GM18951 (cell line): ENCODE data around the gene GHRHR.

Experiments
- POLR2A ChIP-seq: IDR thresholded peaks from 4 replicates; pipeline ENCODE4 v1.6.1; 2011; ENCODE audit warnings: mild to moderate bottlenecking; ENCODE audit not compliant: insufficient read length, insufficient read depth; ENCODE audit errors: extremely low read depth
- in situ Hi-C: fragments of 300-500 bp; cut with MboI; formaldehyde crosslinking; loops from one replicate; pipeline ENCODE4 v1.12.0; 2022; ENCODE audit warnings: low sequenced_read_pairs, mixed read lengths, inconsistent platforms; ENCODE audit not compliant: unreplicated experiment

GHRHR gene

DNA sequence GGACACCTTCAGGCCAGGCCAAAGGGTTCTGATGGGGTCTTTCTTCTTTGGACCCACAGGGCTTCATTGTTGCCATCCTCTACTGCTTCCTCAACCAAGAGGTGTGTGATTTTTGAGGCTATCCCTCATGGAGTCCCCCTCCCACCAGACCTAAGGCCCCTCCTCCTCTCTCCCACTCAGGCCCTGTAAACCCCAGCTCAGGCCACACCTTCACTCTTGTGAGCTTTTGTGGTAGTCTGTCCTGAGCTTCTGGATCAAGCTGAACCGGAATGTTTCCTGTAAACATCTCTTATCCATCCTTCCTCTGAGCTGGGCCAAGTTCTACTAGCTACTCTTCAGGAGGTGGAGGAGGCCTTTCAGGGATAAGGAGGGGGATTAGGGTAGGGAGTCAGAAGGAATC is 13.5 kb downstream of the GHRHR start:
- in situ Hi-C loops, result no loop called here
- no peak for TF ChIP-seq POLR2A

DNA sequence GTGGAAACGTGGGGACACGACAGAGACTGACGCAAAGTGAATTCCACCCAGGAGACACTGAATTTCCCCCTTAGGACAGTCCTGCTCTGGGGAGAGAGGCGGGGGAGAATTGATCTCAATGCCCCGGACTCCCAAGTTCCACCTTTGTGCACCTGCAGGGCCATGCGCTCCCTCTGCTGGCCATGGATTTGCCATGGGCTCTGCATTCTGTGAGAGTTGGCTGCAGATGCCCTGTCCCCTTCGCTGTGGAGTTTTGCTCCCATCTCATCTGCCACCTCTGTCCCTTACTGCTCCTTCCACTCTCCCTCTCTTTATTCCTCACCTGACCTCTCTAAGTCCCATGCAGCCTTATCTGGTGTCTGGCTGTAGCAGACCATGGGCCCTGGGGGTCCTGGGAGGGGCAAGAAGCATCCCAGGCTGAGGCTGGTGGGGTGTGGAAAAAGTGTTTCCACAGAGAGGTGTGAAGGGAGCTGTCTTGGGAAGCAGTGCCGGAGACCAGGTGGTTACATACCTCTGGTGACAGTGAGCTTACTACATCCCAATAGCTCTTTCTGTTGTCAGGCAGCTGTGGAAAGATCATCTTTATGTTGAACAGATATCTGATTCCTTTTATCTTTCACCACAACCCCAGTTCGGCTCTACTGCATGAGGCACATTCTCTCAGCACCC is 14.3 kb downstream of the GHRHR start:
- no peak for TF ChIP-seq POLR2A
- in situ Hi-C loops, result no loop called here

DNA sequence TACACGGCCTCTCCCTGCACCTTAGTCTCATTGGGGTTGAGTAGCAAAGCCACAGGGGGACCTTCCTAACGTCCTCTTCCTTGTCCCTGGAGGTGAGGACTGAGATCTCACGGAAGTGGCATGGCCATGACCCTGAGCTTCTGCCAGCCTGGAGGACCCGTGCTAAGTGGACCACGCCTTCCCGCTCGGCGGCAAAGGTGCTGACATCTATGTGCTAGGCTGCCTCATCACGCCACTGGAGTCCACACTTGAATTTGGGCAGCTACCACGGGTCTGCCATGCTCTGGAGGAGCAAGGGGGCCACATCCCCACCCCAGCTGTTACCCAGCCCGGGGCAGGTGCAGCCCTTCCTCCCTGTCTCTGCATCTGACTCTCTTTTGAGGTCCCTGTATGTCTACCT is 15.3 kb downstream of the GHRHR start:
- in situ Hi-C loops, result no loop called here

DNA sequence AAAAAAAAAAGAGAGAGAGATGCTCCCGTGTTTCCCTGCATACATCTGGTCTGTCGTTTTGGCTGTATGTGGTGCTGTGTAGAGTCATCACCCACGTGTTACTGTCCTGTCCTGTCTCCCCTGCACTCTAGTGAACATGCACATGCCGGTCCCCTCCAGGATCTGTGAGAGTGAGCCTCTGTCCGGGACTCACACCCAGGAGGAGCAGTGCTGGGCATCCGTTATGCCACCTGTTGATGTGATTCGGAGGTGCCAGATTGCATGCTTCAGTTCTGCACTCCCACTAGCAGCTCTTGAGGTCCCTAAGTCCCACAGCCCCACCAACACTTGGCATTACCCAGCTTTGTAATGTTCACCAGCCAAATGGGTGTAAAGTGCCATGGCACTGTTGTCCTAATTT is 16.4 kb downstream of the GHRHR start:
- in situ Hi-C loops, result loop anchor here (5.0 to 10.0 kb wide), 2 partner anchors 145 to 178 kb away; no protein-coding TSS in a partner anchor
- no peak for TF ChIP-seq POLR2A

More for the DNA sequence above, 15.3 kb downstream of the GHRHR start:
- no peak for TF ChIP-seq POLR2A

DNA sequence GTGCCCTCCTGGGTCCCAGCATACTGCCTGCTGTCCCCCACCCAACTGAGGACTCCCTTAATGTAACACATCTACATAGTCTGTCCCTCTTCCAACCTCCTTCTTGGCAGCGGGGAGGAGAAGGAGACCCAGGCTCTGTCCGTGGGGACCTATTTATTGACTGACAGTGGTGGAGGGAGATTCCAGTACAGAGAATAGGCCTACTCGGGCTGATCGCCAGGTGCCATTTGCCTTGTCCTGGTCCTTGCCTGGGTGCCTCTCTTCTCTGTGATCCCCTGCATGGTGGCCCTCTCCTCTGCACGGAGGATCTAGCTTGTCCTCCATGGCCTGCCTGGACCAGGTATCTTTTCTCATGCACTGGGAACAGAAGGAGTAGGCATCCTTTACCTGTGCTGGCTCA is 17.0 kb downstream of the GHRHR start:
- in situ Hi-C loops, result loop anchor here (5.0 to 10.0 kb wide), 2 partner anchors 144 to 178 kb away; no protein-coding TSS in a partner anchor

DNA sequence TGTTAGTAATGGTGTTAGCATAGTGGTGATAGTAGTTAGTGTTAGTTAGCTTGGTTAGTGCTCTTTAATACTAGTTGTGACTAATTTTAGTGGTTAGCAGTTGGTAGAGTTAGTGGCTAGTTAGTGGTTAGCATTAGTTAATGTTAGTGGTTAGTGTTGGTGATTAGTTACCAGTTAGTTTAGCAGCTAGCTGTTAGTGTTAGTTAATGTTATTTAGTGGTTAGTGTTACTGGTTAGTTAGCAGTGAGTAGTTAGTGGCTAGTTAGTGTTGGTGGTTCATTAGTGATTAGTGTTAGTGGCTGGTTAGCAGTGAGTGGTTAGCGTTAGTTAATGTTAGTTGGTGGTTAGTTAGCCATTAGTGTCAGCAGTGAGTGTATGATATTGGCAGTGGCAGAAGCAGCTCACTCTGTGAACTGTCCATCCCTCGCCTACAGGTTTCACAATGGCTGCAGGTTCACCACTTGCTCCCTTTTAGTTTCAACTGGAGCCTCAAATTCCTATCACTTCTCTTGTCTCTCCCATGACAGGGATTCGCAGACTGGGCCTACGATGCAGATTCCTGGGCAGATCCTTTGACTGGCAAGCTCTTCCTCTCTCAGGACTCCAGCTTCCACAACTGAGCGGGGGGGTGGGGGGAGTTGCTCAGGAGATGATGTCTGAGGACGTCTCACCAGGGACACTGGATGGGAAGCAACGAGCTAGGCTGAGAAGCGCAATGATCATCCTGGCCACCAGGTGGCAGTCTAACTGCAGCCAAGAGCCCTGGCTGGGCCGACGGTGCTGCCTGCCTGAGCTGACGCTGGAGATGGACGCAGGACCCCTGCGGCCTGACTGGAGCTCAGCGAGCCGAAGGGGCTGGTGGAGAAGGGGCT is 19.5 kb downstream of the GHRHR start:
- in situ Hi-C loops, result loop anchor here (5.0 to 10.0 kb wide), 2 partner anchors 142 to 181 kb away; no protein-coding TSS in a partner anchor

More for the DNA sequence above, 17.0 kb downstream of the GHRHR start:
- TF ChIP-seq POLR2A, result no peak

DNA sequence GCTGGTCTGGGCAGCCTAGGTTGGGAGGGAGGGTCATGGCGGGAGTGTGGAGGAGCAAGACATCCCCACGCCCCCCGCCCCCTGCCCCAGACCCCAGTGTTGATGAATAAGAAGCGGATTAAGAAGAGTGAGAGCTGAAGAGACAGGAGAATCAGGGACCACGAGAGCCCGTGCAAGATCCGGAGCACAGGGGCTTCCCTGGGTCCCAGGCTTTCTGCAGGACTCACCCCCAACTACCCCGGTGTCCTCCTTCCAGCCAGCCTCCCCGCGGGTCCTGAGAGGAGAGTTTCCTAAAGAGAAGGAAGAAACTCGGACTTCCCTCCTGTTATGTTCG is 20.1 kb downstream of the GHRHR start:
- in situ Hi-C loops, result loop anchor here (5.0 to 10.0 kb wide), 2 partner anchors 141 to 182 kb away; no protein-coding TSS in a partner anchor
- no peak for TF ChIP-seq POLR2A

More for the DNA sequence above, 19.5 kb downstream of the GHRHR start:
- TF ChIP-seq POLR2A, result no peak

DNA sequence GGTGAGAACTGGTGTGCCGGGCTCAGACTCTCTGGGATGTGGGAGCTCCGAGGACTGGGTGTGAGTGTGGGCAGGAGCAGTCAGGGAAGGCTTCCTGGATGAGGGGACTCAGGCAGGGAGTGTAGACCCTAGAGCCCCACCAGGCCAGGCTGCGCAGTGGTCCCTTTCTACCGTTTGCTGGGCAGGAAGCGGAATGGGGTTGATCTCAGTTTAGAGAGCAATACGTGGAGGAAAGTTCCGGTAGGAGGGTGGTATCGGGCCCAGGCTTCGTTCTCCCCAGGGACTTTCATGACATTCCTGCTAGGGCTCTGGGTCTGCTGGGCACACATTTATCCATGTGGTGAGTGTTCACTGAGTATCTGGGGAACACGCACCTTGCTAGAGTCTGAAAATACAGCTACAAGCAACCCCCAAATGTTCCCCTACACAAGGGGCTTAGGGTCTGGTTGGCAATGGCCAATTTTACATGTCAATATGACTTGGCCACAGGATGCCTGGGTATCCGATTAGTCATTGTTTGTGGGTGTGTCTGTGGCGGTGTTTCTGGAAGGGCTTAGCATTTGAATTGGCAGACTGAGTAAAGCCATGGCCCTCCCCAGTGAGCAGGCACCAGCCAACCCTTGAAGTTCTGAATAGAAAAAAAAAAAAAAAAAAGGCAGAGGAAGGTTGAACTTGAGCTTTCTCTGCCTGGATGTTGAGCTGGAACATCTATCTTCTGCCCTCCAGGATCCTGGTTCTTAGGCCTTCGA is 20.8 kb downstream of the GHRHR start:
- no peak for TF ChIP-seq POLR2A
- in situ Hi-C loops, result loop anchor here (5.0 to 10.0 kb wide), 2 partner anchors 140 to 182 kb away; no protein-coding TSS in a partner anchor

DNA sequence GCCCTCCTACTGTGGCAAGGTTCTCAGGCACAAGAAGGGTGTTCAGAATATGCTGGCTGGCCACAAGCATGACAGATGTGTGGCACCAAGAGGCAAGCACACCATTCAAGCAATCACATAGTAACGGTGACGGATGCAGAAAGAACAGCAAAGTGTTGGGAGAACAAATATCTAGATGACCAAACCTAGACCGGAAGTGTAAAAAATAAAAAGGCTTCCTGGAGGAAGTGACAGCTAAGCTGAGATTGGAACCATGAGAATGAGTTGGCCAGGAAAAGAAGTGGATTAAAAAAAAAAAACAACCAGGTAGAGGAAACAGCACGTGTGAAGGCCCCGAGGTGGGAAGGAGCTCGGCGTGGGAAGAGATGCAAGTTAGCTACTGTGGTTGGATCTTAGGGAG is 22.0 kb downstream of the GHRHR start:
- no peak for TF ChIP-seq POLR2A
- in situ Hi-C loops, result loop anchor here (10.0 kb wide), 1 partner anchor 139 kb away; no protein-coding TSS in a partner anchor

DNA sequence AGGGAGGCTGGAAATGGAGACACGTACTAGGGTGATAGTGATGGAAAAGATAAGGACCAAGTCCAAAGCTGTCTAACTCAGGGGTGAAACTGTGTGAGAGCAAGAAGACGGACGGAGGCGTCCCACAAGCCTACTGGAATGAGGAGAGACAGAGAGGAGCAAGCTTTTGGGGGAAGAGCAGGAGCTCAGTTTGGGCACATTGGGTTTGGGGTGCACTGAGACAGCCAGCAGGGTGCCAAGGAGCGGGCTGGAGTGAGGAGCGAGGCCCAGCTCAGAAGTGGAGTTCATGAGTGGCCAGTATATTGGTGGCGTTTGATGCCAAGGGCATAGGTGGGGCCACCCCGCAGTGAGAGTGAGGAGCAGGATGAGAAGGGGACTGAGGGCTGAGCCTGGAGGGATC is 22.6 kb downstream of the GHRHR start:
- in situ Hi-C loops, result loop anchor here (10.0 kb wide), 1 partner anchor 138 kb away; no protein-coding TSS in a partner anchor
- TF ChIP-seq POLR2A, result no peak

DNA sequence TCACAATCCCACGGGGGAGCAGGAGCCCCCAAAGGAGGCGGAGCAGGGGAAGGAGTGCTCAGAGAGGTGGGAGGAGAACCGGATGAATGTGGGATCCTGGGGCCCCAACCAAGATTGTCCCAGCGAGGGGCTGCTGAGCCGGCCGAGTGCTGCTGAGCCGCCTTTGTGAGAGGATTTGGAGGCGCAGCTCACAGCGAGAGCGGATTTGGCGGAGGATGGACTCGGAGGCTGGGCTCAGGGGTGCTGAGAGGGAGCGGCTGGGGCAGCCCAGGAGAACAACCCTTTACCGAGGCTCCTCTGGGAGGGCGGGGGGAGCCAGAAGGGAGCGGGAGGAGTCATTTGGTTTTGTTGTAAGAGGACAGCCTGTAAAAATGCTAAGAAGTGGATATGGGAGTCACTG is 23.0 kb downstream of the GHRHR start:
- in situ Hi-C loops, result loop anchor here (10.0 kb wide), 1 partner anchor 138 kb away; no protein-coding TSS in a partner anchor
- TF ChIP-seq POLR2A, result no peak

DNA sequence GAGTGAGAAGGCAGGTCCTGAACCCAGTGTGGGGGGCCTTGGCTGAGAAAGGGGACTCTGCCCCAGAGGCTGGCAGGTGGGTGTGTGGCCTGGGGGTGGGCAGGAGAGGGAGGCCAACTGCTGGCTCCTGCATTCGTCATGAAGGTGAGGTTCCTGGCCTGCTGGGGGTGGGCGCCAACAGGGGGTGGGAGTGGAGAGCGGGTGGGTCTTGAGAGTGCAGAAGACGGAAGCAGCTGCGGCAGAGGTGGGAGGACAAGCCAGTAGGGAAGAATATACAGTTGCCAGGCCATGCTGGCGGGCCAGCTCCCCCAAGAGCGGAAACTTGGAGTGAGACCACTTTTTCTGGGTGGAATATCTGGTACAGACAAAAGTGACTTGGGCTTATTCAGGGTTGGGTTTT is 23.4 kb downstream of the GHRHR start:
- in situ Hi-C loops, result loop anchor here (10.0 kb wide), 1 partner anchor 138 kb away; no protein-coding TSS in a partner anchor
- no peak for TF ChIP-seq POLR2A

DNA sequence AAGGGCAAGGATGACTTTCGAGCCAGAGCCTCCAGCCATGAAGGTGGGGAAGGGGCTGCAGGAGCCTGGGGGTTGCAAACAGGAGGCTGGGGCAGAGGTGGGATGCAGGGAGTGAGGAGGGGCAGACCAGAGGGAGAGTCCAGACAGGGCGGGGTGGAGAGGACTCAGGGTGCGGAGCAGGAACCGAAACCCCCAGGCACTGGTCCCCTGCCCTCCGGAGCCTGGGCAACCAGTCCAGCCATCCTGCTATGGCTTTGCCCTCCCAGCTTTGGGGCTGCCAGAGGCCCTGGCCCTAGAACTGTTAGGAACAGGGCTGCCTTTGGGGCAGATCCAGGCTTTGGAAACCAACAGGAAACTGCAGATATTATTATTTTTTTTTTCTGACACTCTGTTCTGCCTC is 24.2 kb downstream of the GHRHR start:
- in situ Hi-C loops, result loop anchor here (10.0 kb wide), 1 partner anchor 137 kb away; no protein-coding TSS in a partner anchor
- TF ChIP-seq POLR2A, result no peak
